Psoas muscle (tissue), 8 donors: ENCODE results near the gene CD68. TPM values are rescaled to one million over a fixed set of nuclear protein-coding genes. Genes with fewer than 3 reads are reported as not detected.
A peak's percentile ranks its signal among the peaks of the same experiment; 100 is the strongest.

ENCODE experiments used
- ATAC-seq, 4 donors: fragments of 200-7000 bp; cut with Tn5 transposase; one replicate each; pipeline ENCODE4 v1.9.1; 2020; ENCODE audit warnings: moderate library complexity in 3 of 4, mild to moderate bottlenecking in 2 of 4
- DNase-seq, 2 donors: peaks; one replicate each; pipeline ENCODE4 v3.0.0-alpha.2; 2020
- H3K27ac ChIP-seq: fragments of 200-600 bp; one replicate; pipeline ENCODE4 v1.8.0; 2022
- H3K27me3 ChIP-seq, 3 donors: fragments of 200-600 bp in 1 of 3; one replicate each; pipeline versions ENCODE4 v1.6.1 to v1.8.0; 2013 to 2022; ENCODE audit warnings: low read length in 2 of 3, mild to moderate bottlenecking in 2 of 3, moderate library complexity in 1 of 3; ENCODE audit not compliant: insufficient read depth in 3 of 3
- H3K36me3 ChIP-seq, 2 donors: fragments of 200-600 bp in 1 of 2; one replicate each; pipeline versions ENCODE4 v1.6.1 to v1.8.0; 2013 to 2022; ENCODE audit warnings: low read depth in 1 of 2, mild to moderate bottlenecking in 1 of 2, moderate library complexity in 1 of 2; ENCODE audit not compliant: insufficient read depth in 1 of 2
- H3K4me1 ChIP-seq: fragments of 200-600 bp; one replicate; pipeline ENCODE4 v1.8.0; 2022
- H3K4me3 ChIP-seq: fragments of 200-600 bp; one replicate; pipeline ENCODE4 v1.8.0; 2022; ENCODE audit warnings: mild to moderate bottlenecking
- H3K9me3 ChIP-seq: fragments of 200-600 bp; one replicate; pipeline ENCODE4 v1.8.0; 2022
- CTCF ChIP-seq: fragments of 200-600 bp; IDR thresholded peaks from one replicate; pipeline ENCODE4 v1.8.0; 2022; ENCODE audit warnings: antibody characterized with exemption
- WGBS, 3 donors: extraction: QIAGEN DNeasy Blood & Tissue Kit; methylation state at CpG; one replicate each; pipeline versions ENCODE4 v1.1.6 to v1.1.7; 2013; 5-methylcytosine and 5-hydroxymethylcytosine counted together
- intact Hi-C, 2 donors: fragments of 100-400 bp; cut with DNase I; formaldehyde crosslinking; loops; one replicate each; pipeline versions ENCODE4 v1.11.0 to v1.14.2; 2022
- polyA plus RNA-seq, 3 donors: library from polyadenylated mRNA; stranded (reverse); fragments of 200-250 nt; gene quantifications; one replicate each; pipeline ENCODE4 v1.2.3, GENCODE V29; 2013
- total RNA-seq, 4 donors: library from RNA; stranded (reverse); fragmentation: NEBNext Ultra II Directional in 2 of 4; extraction: Animal tissue kit (Norgen Biotek cat#: 25700) in 2 of 4; gene quantifications; one replicate each; pipeline versions ENCODE4 v1.2.1 to v1.2.4, GENCODE V29; 2021 to 2023
- donor health status: healthy with polysubstance abuse.
- donor health status: DM: no; HTN: no; CAD: no; lungs with moderate emphysema.
- donor health status: Bipolar disorder and iron deficiency.
- donor health status: healthy.
- donor health status: DM: yes; HTN: yes; CAD: no.
- donor health status: DM: no; HTN: no; CAD: no.
- donor health status: DM: no; HTN: no; CAD: no.
- donor health status: DM: yes; HTN: yes; CAD: no.

The CD68 gene
- total and polyA plus RNA-seq, 7 donors: 15.8 to 298 (median 21.8) TPM

GRCh38 chr17:7541074-7541621 is 38.3 kb upstream of the CD68 start:
- intact Hi-C loops: no loop called here

GRCh38 chr17:7544911-7545310 is 34.5 kb upstream of the CD68 start:
- H3K4me3 ChIP-seq: no peak overlapping the region
- no peaks in the 10 kb centered on the region for H3K27me3 ChIP-seq
- no peak for ATAC-seq
- no peak overlapping the region for H3K27ac ChIP-seq
- no peaks in the 10 kb centered on the region for H3K9me3 ChIP-seq
- WGBS, 3 donors: 49 to 60% (median 54%) methylated on average over 6 of the region's 6 CpGs
- intact Hi-C loops: no loop called here
- TF ChIP-seq CTCF: no peak
- H3K36me3 ChIP-seq: no peaks in the 10 kb centered on the region
- no peaks in the 10 kb centered on the region for H3K4me1 ChIP-seq
- DNase-seq: no peak

More at GRCh38 chr17:7541074-7541621, 38.3 kb upstream of the CD68 start:
- no peak overlapping the region for H3K27ac ChIP-seq
- no peaks in the 10 kb centered on the region for H3K4me1 ChIP-seq
- TF ChIP-seq CTCF: no peak
- DNase-seq: no peak
- WGBS, 3 donors: 90 to 94% (median 94%) methylated on average over 9 of the region's 9 CpGs
- H3K36me3 ChIP-seq: no peaks in the 10 kb centered on the region
- no peaks in the 10 kb centered on the region for H3K9me3 ChIP-seq
- H3K4me3 ChIP-seq: no peak overlapping the region
- no peaks in the 10 kb centered on the region for H3K27me3 ChIP-seq
- no peak for ATAC-seq

GRCh38 chr17:7548585-7549400 is 30.6 kb upstream of the CD68 start, which contains the start of gene TNFSF12:
Gene TNFSF12 (plus strand): TSS chr17:7549058. CDS start chr17:7549154, 96 bp downstream.
- Histone ChIP-seq H3K36me3 (peaks cover 0 to 3% of the 10 kb centered on the region in 2 donors), H3K27me3 (no peaks in the 10 kb centered on the region), H3K9me3 (no peaks in the 10 kb centered on the region), H3K27ac (peak within 1 kb of the TSS; percentile 68), H3K4me3 (peak within 1 kb of the TSS; percentile 79), H3K4me1 (no peaks in the 10 kb centered on the region)
- peak; percentile 75 to 85 (median 78) for ATAC-seq
- WGBS, 3 donors: 1 to 3% (median 2%) methylated on average over 38 to 65 of the region's 65 CpGs
- peak; percentile 12 for TF ChIP-seq CTCF
- intact Hi-C loops: no loop called here
- peak; percentile 76 to 83 for DNase-seq

GRCh38 chr17:7549401-7550055 is 29.9 kb upstream of the CD68 start:
- peak; percentile 48 to 57 (median 56) for ATAC-seq
- intact Hi-C loops: no loop called here
- no peaks in the 10 kb centered on the region for H3K4me1 ChIP-seq
- peak overlapping the region; percentile 68 for H3K27ac ChIP-seq
- no peak for DNase-seq
- peak overlapping the region; percentile 79 for H3K4me3 ChIP-seq
- H3K36me3 ChIP-seq: peaks cover 0 to 3% of the 10 kb centered on the region in 2 donors
- WGBS, 3 donors: 30 to 42% (median 38%) methylated on average over 18 to 20 of the region's 20 CpGs
- H3K27me3 ChIP-seq: no peaks in the 10 kb centered on the region
- no peaks in the 10 kb centered on the region for H3K9me3 ChIP-seq
- no peak for TF ChIP-seq CTCF
